ENCODE measurements around the gene ABR.

The ABR gene

GRCh38 chr17:956905-957304 is 222.9 kb downstream of the ABR start:
- Histone ChIP-seq H3K9ac (ENCODE audit: low read length) (no peak overlapping the region), H3K4me2 (ENCODE audit: low read length) (no peak overlapping the region), H3K79me2 (ENCODE audit: low read length) (no peaks in the 10 kb centered on the region), H3K9me3 (ENCODE audit: insufficient read depth, low read length) (no peaks in the 10 kb centered on the region), H3K4me1 (ENCODE audit: low read length) (no peaks in the 10 kb centered on the region), H3K27ac (ENCODE audit: low read length) (no peak overlapping the region), H3K4me3 (ENCODE audit: low read length) (no peak overlapping the region), H2AFZ (ENCODE audit: low read depth, low read length) (no peak overlapping the region), H3K27me3 (ENCODE audit: low read depth, low read length) (no peaks in the 10 kb centered on the region), H3K36me3 (replicated peaks; ENCODE audit: low read depth, low read length) (no peaks in the 10 kb centered on the region), H4K20me1 (ENCODE audit: insufficient read depth, low read length) (no peaks in the 10 kb centered on the region)
- TF ChIP-seq EZH2phosphoT487 (IDR thresholded peaks at IDR 0.05; ENCODE audit: low read depth), result no peak
- no peak for TF ChIP-seq CTCF (IDR thresholded peaks at IDR 0.05; ENCODE audit: low read depth, low read length)

DNA sequence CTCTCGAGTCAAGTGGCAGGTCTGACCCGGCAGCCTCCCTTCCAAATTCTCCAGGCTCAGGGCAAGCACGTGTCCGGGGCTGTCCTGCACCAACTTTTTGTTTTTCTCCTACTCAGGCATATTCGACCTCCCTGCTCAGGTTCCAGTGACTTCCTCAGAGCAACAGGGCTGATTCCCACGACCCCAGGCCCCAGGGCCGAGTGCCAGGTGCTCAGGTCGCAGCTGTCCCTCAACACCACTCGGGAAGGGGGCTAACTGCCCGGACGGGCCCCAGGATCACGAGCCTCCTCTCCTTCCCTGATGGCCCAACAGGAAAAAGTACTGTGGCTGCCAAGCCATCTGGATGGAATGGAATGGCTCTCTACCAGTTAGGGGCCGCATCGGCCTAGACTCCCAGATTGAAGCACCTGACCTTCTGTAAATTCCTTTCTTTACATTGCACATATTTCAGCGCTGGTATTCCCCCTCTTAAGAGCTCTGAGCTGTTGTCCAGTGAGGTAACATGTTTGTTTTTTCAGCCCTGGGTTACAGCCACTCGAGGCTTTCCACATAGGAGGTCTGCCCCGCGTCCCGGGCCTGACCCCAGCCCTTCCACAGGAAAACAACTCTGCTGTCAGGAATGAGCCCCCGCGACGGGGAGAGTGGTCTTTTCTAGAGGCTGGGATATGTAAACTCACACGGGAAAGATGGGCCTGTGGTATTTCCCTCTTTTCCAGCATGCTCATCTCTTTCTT is 225.2 kb downstream of the ABR start:
- Histone ChIP-seq H3K9me3 (ENCODE audit: insufficient read depth, low read length) (no peaks in the 10 kb centered on the region), H3K4me1 (ENCODE audit: low read length) (no peaks in the 10 kb centered on the region), H3K79me2 (ENCODE audit: low read length) (no peaks in the 10 kb centered on the region), H3K36me3 (replicated peaks; ENCODE audit: low read depth, low read length) (no peaks in the 10 kb centered on the region), H3K9ac (ENCODE audit: low read length) (no peak overlapping the region), H3K27me3 (ENCODE audit: low read depth, low read length) (no peaks in the 10 kb centered on the region), H2AFZ (ENCODE audit: low read depth, low read length) (no peak overlapping the region), H3K4me2 (ENCODE audit: low read length) (no peak overlapping the region), H3K27ac (ENCODE audit: low read length) (no peak overlapping the region), H3K4me3 (ENCODE audit: low read length) (no peak overlapping the region), H4K20me1 (ENCODE audit: insufficient read depth, low read length) (no peaks in the 10 kb centered on the region)
- TF ChIP-seq CTCF (IDR thresholded peaks at IDR 0.05; ENCODE audit: low read depth, low read length) (no peak), EZH2phosphoT487 (IDR thresholded peaks at IDR 0.05; ENCODE audit: low read depth) (no peak)

DNA sequence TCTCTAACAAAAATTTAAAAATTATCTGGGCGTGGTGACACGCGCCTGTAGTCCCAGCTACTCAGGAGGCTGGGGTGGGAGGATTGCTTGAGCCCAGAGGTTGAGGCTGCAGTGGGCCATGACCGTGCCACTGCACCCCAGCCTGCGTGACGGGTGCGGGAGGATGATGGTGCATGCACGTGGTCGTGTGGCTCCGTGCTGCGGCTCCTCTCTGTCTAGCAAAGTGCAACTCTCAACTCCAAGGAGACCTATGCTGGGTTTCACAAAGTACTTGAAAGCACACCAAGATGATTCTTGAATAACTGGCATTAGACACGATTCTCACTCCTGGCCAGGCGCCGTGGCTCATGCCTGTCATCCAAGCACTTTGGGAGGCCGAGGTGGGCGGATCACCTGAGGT is 226.0 kb downstream of the ABR start:
- Histone ChIP-seq H3K4me2 (ENCODE audit: low read length) (no peak overlapping the region), H3K4me1 (ENCODE audit: low read length) (no peaks in the 10 kb centered on the region), H3K36me3 (replicated peaks; ENCODE audit: low read depth, low read length) (no peaks in the 10 kb centered on the region), H3K9me3 (ENCODE audit: insufficient read depth, low read length) (no peaks in the 10 kb centered on the region), H3K4me3 (ENCODE audit: low read length) (no peak overlapping the region), H3K9ac (ENCODE audit: low read length) (no peak overlapping the region), H3K79me2 (ENCODE audit: low read length) (no peaks in the 10 kb centered on the region), H4K20me1 (ENCODE audit: insufficient read depth, low read length) (no peaks in the 10 kb centered on the region), H3K27me3 (ENCODE audit: low read depth, low read length) (no peaks in the 10 kb centered on the region), H3K27ac (ENCODE audit: low read length) (no peak overlapping the region), H2AFZ (ENCODE audit: low read depth, low read length) (no peak overlapping the region)
- no peak for TF ChIP-seq CTCF (IDR thresholded peaks at IDR 0.05; ENCODE audit: low read depth, low read length)
- TF ChIP-seq EZH2phosphoT487 (IDR thresholded peaks at IDR 0.05; ENCODE audit: low read depth), result no peak

Measured in OCI-LY3 (cell line).